Superior temporal gyrus (tissue), 1 donor: ENCODE data around the gene WSB1.
A peak's percentile ranks its signal among the peaks of the same experiment; 100 is the strongest.

ENCODE experiments used
- DNase-seq: peaks from one replicate; pipeline ENCODE4 v3.0.0-alpha.2; 2016; ENCODE audit errors: extremely low spot score

WSB1 gene

GRCh38 chr17:27338536-27338985 lies 44.6 kb downstream of the WSB1 start:
- DNase-seq: no peak

- DNase-seq: no peak
These were observed 45.4 kb downstream of the WSB1 start for GRCh38 chr17:27339198-27339835.

GRCh38 chr17:27339836-27340550 lies 46.1 kb downstream of the WSB1 start:
- DNase-seq: no peak

- DNase-seq: no peak
These were observed 46.7 kb downstream of the WSB1 start for GRCh38 chr17:27340575-27340974.

- DNase-seq: peak; percentile 48
These were observed 47.1 kb downstream of the WSB1 start for GRCh38 chr17:27341041-27341471.

GRCh38 chr17:27342059-27342458 lies 48.1 kb downstream of the WSB1 start:
- DNase-seq: no peak

GRCh38 chr17:27343294-27343693 lies 49.4 kb downstream of the WSB1 start:
- no peak for DNase-seq

GRCh38 chr17:27343977-27344607 lies 50.2 kb downstream of the WSB1 start:
- no peak for DNase-seq

- peak; percentile 57 for DNase-seq
These were observed 51.4 kb downstream of the WSB1 start for GRCh38 chr17:27345141-27345904.

- no peak for DNase-seq
These were observed 52.5 kb downstream of the WSB1 start for GRCh38 chr17:27346228-27346899.

- no peak for DNase-seq
These were observed 54.3 kb downstream of the WSB1 start for GRCh38 chr17:27348196-27348595.

- DNase-seq: no peak
These were observed 55.7 kb downstream of the WSB1 start for GRCh38 chr17:27349540-27350021.

- no peak for DNase-seq
These were observed 57.8 kb downstream of the WSB1 start for GRCh38 chr17:27351759-27352158.

GRCh38 chr17:27352448-27353032 lies 58.6 kb downstream of the WSB1 start:
- no peak for DNase-seq

- DNase-seq: no peak
These were observed 59.1 kb downstream of the WSB1 start for GRCh38 chr17:27353033-27353460.

GRCh38 chr17:27353461-27354050 lies 59.6 kb downstream of the WSB1 start:
- DNase-seq: peak; percentile 78

GRCh38 chr17:27354051-27354490 lies 60.2 kb downstream of the WSB1 start:
- no peak for DNase-seq

- DNase-seq: no peak
These were observed 60.7 kb downstream of the WSB1 start for GRCh38 chr17:27354491-27355081.

GRCh38 chr17:27355419-27355818 lies 61.5 kb downstream of the WSB1 start:
- DNase-seq: no peak

GRCh38 chr17:27356091-27356705 lies 62.3 kb downstream of the WSB1 start:
- DNase-seq: no peak
